HUDEP-2 (cell line): ENCODE measurements around the gene TUBG2.
"Not testable (repeated sequence)": the region's sequence is repeated elsewhere in the genome, so short reads cannot be mapped to it uniquely, and the experiment has no call there.

Experiments
- DNase-seq, 76 experiments: peaks; one replicate each; lab custom pipeline; 2025; ENCODE audit not compliant: unreplicated experiment in 76 of 76; lab: John Stamatoyannopoulos, UW

Gene TUBG2

GRCh38 chr17:42659079-42659931 lies at the start of gene TUBG2:
TSS of gene TUBG2 (plus strand) at chr17:42659284. CDS start at chr17:42659504, 220 bp downstream.
- DNase-seq: peak in 73 of 76 experiments; percentile 31 to 88 (median 74)

- DNase-seq: peak in 18 of 76 experiments; percentile 23 to 65 (median 37)
Measured at GRCh38 chr17:42609814-42610801, 49.0 kb upstream of the TUBG2 start.

GRCh38 chr17:42612013-42612412 lies 47.1 kb upstream of the TUBG2 start:
- DNase-seq: no peak

- no peak for DNase-seq
Measured at GRCh38 chr17:42613699-42614295, 45.3 kb upstream of the TUBG2 start.

- DNase-seq: peak in 73 of 76 experiments; percentile 7 to 90 (median 71)
Measured at GRCh38 chr17:42617956-42618431, 41.1 kb upstream of the TUBG2 start.

- peak in 72 of 76 experiments; percentile 28 to 85 (median 64) for DNase-seq
Measured at GRCh38 chr17:42618442-42619150, 40.5 kb upstream of the TUBG2 start.

GRCh38 chr17:42621987-42622386 lies 37.1 kb upstream of the TUBG2 start:
- not testable (repeated sequence) for DNase-seq

- peak in 41 of 76 experiments; percentile 7 to 81 (median 43) for DNase-seq
Measured at GRCh38 chr17:42623271-42623670, 35.8 kb upstream of the TUBG2 start.

GRCh38 chr17:42623732-42624596 lies 35.1 kb upstream of the TUBG2 start:
- peak in 75 of 76 experiments; percentile 40 to 97 (median 86) for DNase-seq

- peak in 5 of 76 experiments; percentile 9 to 27 (median 19) for DNase-seq
Measured at GRCh38 chr17:42627032-42627764, 31.9 kb upstream of the TUBG2 start.

GRCh38 chr17:42629411-42630009 lies 29.6 kb upstream of the TUBG2 start:
- DNase-seq: peak in 43 of 76 experiments; percentile 14 to 97 (median 82)

GRCh38 chr17:42632949-42633444 lies 26.1 kb upstream of the TUBG2 start:
- DNase-seq: peak in 73 of 76 experiments; percentile 26 to 90 (median 69)

GRCh38 chr17:42639525-42640113 lies 19.5 kb upstream of the TUBG2 start:
- peak in 24 of 76 experiments; percentile 12 to 67 (median 32) for DNase-seq

- DNase-seq: peak in 73 of 76 experiments; percentile 58 to 97 (median 88)
Measured at GRCh38 chr17:42640121-42640520, 19.0 kb upstream of the TUBG2 start.

GRCh38 chr17:42642336-42642735 lies 16.7 kb upstream of the TUBG2 start:
- DNase-seq: no peak

GRCh38 chr17:42647778-42648177 lies 11.3 kb upstream of the TUBG2 start:
- DNase-seq: no peak

GRCh38 chr17:42651392-42651791 lies 7.7 kb upstream of the TUBG2 start:
- no peak for DNase-seq
